Lung (tissue), 12 donors: ENCODE data around the gene CA10. TPM values are rescaled to one million over a fixed set of nuclear protein-coding genes. Genes with fewer than 3 reads are reported as not detected.

Source experiments
- ATAC-seq: fragments of 200-7000 bp; cut with Tn5 transposase; one replicate; pipeline ENCODE4 v1.9.1; 2020; ENCODE audit warnings: moderate number of reproducible peaks; ENCODE audit not compliant: insufficient read depth, low FRiP score
- DNase-seq, 3 donors: peaks; one replicate each; pipeline ENCODE4 v3.0.0-alpha.2; 2013 to 2017
- H3K27ac ChIP-seq, 2 donors: one replicate each; pipeline ENCODE4 v1.5.1; 2013; ENCODE audit warnings: mild to moderate bottlenecking in 2 of 2, moderate library complexity in 2 of 2, control low read depth in 1 of 2, inconsistent platforms in 1 of 2, low read depth in 1 of 2, low read length in 1 of 2
- H3K27me3 ChIP-seq, 3 donors: one replicate each; pipeline ENCODE4 v1.5.1; 2013; ENCODE audit warnings: low read length in 2 of 3; ENCODE audit not compliant: control insufficient read depth in 3 of 3, insufficient read depth in 3 of 3
- H3K36me3 ChIP-seq, 4 donors: one replicate each; pipeline ENCODE4 v1.5.1; 2013; ENCODE audit warnings: low read length in 4 of 4, mild to moderate bottlenecking in 1 of 4, moderate library complexity in 1 of 4; ENCODE audit not compliant: control insufficient read depth in 4 of 4, insufficient read depth in 4 of 4
- H3K4me1 ChIP-seq, 5 donors: one replicate each; pipeline ENCODE4 v1.5.1; 2013; ENCODE audit warnings: low read length in 5 of 5, mild to moderate bottlenecking in 2 of 5, moderate library complexity in 1 of 5; ENCODE audit not compliant: control insufficient read depth in 5 of 5, insufficient read depth in 5 of 5
- H3K4me3 ChIP-seq: one replicate; pipeline ENCODE4 v1.5.1; 2013; ENCODE audit warnings: mild to moderate bottlenecking, control low read depth, moderate library complexity
- H3K9ac ChIP-seq, 2 donors: one replicate each; pipeline ENCODE4 v1.5.1; 2013; ENCODE audit warnings: low read length in 2 of 2, control low read depth in 1 of 2; ENCODE audit not compliant: insufficient read depth in 1 of 2
- H3K9me3 ChIP-seq, 4 donors: one replicate each; pipeline ENCODE4 v1.5.1; 2013; ENCODE audit warnings: low read length in 3 of 4, mild to moderate bottlenecking in 1 of 4, moderate library complexity in 1 of 4; ENCODE audit not compliant: control insufficient read depth in 4 of 4, insufficient read depth in 3 of 4
- WGBS, 2 donors: extraction: QIAGEN DNeasy Blood & Tissue Kit; methylation state at CpG; one replicate each; pipeline ENCODE4 v1.1.7; 2013; 5-methylcytosine and 5-hydroxymethylcytosine counted together
- polyA plus RNA-seq, 2 donors: library from polyadenylated mRNA; stranded (reverse); fragments of 200-250 nt; gene quantifications; one replicate each; pipeline ENCODE4 v1.2.1, GENCODE V29; 2013
- total RNA-seq, 2 donors: library from RNA; depleted of rRNA in 1 of 2; stranded (reverse); fragments of >200 nt in 1 of 2; gene quantifications; one replicate each; pipeline ENCODE4 v1.2.1, GENCODE V29; 2014 to 2021
- TF ChIP-seq, protein P1 (sequence below): IDR thresholded peaks from 2 replicates; pipeline ENCODE4 v1.5.1; 2012; ENCODE audit warnings: mild to moderate bottlenecking; ENCODE audit errors: control extremely low read depth, extremely low read depth
- donor health status: control.
- donor health status: control.
- donor health status: Bipolar disorder and iron deficiency.
- donor health status: healthy.
- donor health status: DM: yes; HTN: yes; CAD: no.

Gene CA10
- total and polyA plus RNA-seq, 4 donors: 0.04 to 0.17 TPM; not detected in 2

DNA sequence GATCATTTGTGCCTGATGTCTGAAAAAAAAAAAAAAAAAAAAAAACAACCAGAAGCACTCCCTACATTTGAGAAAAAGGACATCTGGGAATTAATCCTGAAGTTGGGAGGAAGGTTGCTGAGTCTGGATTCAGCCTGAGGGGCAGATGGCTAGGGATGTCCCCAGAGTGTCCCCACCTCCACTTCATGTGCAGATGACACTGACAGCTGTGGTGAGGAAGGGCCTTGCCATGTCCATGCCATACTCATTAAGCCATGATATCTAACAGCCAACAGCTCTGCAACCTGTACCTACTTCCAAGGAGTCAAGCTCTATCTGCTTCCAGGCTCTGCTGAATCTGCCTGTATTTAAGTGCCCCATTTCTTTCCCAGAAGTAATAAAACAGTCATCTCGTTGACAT lies 356.0 kb downstream of the CA10 start:
- DNase-seq: no peak
- Histone ChIP-seq H3K9ac (no peak overlapping the region), H3K4me1 (no peaks in the 10 kb centered on the region), H3K27me3 (no peaks in the 10 kb centered on the region), H3K9me3 (no peaks in the 10 kb centered on the region), H3K27ac (no peak overlapping the region), H3K4me3 (no peak overlapping the region), H3K36me3 (no peaks in the 10 kb centered on the region)
- 68 to 89% methylated on average over 1 of the region's 1 CpG for WGBS, 2 donors
- no peak for ATAC-seq
- TF ChIP-seq, protein P1, sequence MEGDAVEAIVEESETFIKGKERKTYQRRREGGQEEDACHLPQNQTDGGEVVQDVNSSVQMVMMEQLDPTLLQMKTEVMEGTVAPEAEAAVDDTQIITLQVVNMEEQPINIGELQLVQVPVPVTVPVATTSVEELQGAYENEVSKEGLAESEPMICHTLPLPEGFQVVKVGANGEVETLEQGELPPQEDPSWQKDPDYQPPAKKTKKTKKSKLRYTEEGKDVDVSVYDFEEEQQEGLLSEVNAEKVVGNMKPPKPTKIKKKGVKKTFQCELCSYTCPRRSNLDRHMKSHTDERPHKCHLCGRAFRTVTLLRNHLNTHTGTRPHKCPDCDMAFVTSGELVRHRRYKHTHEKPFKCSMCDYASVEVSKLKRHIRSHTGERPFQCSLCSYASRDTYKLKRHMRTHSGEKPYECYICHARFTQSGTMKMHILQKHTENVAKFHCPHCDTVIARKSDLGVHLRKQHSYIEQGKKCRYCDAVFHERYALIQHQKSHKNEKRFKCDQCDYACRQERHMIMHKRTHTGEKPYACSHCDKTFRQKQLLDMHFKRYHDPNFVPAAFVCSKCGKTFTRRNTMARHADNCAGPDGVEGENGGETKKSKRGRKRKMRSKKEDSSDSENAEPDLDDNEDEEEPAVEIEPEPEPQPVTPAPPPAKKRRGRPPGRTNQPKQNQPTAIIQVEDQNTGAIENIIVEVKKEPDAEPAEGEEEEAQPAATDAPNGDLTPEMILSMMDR: no peak

DNA sequence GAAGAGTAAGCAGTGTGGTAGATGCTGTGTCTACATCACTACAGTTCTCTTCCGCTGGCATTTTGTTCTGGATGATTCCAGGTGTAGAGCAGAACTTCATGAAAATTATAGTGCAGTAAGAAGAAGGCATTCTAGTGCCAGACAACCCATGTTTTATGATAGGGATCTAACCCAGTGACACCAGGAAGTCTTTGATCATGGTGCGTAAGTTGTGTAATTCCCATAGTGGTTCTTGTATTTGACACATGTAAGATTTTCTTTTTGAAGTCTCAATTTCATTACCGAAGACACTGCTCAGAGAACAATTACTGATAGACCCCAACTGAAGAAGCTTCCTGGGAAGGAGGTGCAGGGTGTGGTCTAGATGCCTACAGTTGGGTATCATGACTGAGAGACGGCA lies 356.9 kb downstream of the CA10 start:
- ATAC-seq: no peak
- WGBS, 2 donors: 86 to 89% methylated on average over 4 of the region's 4 CpGs

DNA sequence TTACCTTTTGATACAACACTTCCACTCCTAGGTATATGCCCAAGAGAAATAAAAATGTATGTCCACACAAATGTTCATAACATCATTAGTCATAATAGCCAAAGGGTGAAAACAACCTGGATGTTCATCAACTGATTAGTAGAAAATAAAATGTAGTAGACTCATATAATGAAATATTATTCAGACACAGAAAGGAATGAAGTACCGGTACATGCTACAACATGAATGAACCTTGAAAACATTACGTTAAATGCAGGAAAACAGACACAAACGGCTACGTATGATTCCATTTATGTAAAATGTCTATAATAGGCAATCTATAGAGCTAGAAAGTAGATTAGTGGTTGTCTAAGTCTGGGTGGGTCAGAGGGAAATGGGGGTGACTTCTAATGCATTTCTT lies 358.5 kb downstream of the CA10 start:
- Histone ChIP-seq H3K36me3 (no peaks in the 10 kb centered on the region), H3K9ac (no peak overlapping the region), H3K4me1 (no peaks in the 10 kb centered on the region), H3K27me3 (no peaks in the 10 kb centered on the region), H3K4me3 (no peak overlapping the region), H3K27ac (no peak overlapping the region), H3K9me3 (no peaks in the 10 kb centered on the region)
- ATAC-seq: no peak
- WGBS, 2 donors: 93 to 95% methylated on average over 4 of the region's 4 CpGs
- DNase-seq: no peak
- TF ChIP-seq, protein P1: no peak

More for the DNA sequence above, 356.9 kb downstream of the CA10 start:
- TF ChIP-seq, protein P1: no peak
- Histone ChIP-seq H3K27me3 (no peaks in the 10 kb centered on the region), H3K9ac (no peak overlapping the region), H3K27ac (no peak overlapping the region), H3K4me1 (no peaks in the 10 kb centered on the region), H3K4me3 (no peak overlapping the region), H3K9me3 (no peaks in the 10 kb centered on the region), H3K36me3 (no peaks in the 10 kb centered on the region)
- no peak for DNase-seq

- H3K4me1 ChIP-seq: no peaks in the 10 kb centered on the region
- DNase-seq (no peak), ATAC-seq (no peak)
- no peaks in the 10 kb centered on the region for H3K27me3 ChIP-seq
- TF ChIP-seq, protein P1: no peak
- no peak overlapping the region for H3K9ac ChIP-seq
- H3K4me3 ChIP-seq: no peak overlapping the region
- H3K27ac ChIP-seq: no peak overlapping the region
- no peaks in the 10 kb centered on the region for H3K9me3 ChIP-seq
- H3K36me3 ChIP-seq: no peaks in the 10 kb centered on the region
Observed at GRCh38 chr17:51799240-51799639, 359.3 kb downstream of the CA10 start.
